Epithelial cell of esophagus (primary cell): ENCODE data around the gene AGT.

Experiments used
- DNase-seq: peaks from one replicate; pipeline ENCODE4 v3.0.0; 2010; ENCODE audit warnings: low read depth
- H3K4me3 ChIP-seq: 2 replicates; pipeline ENCODE4 v1.5.1; 2011; ENCODE audit warnings: mild to moderate bottlenecking, low read length, control low read depth
- CTCF ChIP-seq: IDR thresholded peaks from 2 replicates; pipeline ENCODE4 v1.5.1; 2011; ENCODE audit warnings: low read depth, mild to moderate bottlenecking, low read length, control low read depth, inconsistent platforms; ENCODE audit not compliant: insufficient read depth; ENCODE audit errors: missing control alignments

Gene AGT

GRCh38 chr1:230679825-230680224 lies 34.1 kb downstream of the AGT start:
- no peak overlapping the region for H3K4me3 ChIP-seq
- no peak for TF ChIP-seq CTCF
- DNase-seq, result no peak

- DNase-seq, result no peak
- TF ChIP-seq CTCF, result no peak
- no peak overlapping the region for H3K4me3 ChIP-seq
Observed at GRCh38 chr1:230679192-230679591, 34.7 kb downstream of the AGT start.

- no peak for DNase-seq
- H3K4me3 ChIP-seq, result no peak overlapping the region
- TF ChIP-seq CTCF, result no peak
Observed at GRCh38 chr1:230677200-230677599, 36.7 kb downstream of the AGT start.

GRCh38 chr1:230674581-230674980 lies 39.3 kb downstream of the AGT start:
- no peak for DNase-seq
- no peak overlapping the region for H3K4me3 ChIP-seq
- no peak for TF ChIP-seq CTCF

- TF ChIP-seq CTCF, result no peak
- no peak for DNase-seq
- no peak overlapping the region for H3K4me3 ChIP-seq
Observed at GRCh38 chr1:230669543-230669942, 44.4 kb downstream of the AGT start.

- TF ChIP-seq CTCF, result no peak
- no peak overlapping the region for H3K4me3 ChIP-seq
- no peak for DNase-seq
Observed at GRCh38 chr1:230668227-230668626, 45.7 kb downstream of the AGT start.

- H3K4me3 ChIP-seq, result no peak overlapping the region
- no peak for DNase-seq
- TF ChIP-seq CTCF, result no peak
Observed at GRCh38 chr1:230661976-230662375, 51.9 kb downstream of the AGT start.
